HepG2 (cell line): ENCODE measurements around the gene PSMD3. TPM values are rescaled to one million over a fixed set of nuclear protein-coding genes. Genes with fewer than 3 reads are reported as not detected.

Experiments
- ATRX ChIP-seq: sonication (generic); formaldehyde crosslinking; IDR thresholded peaks from 2 replicates; pipeline ENCODE4 v1.4.0; 2020; ENCODE audit warnings: missing genetic modification reagents, borderline replicate concordance
- CEBPB ChIP-seq: IDR thresholded peaks from 2 replicates; pipeline ENCODE4 v1.6.1; 2011; ENCODE audit warnings: low read depth, low read length, improper control_type of control experiment, borderline replicate concordance
- CHD2 ChIP-seq: IDR thresholded peaks from 2 replicates; pipeline ENCODE4 v1.6.1; 2011; ENCODE audit warnings: low read depth, low read length, improper control_type of control experiment
- DPF2 ChIP-seq: sonication (generic); formaldehyde crosslinking; IDR thresholded peaks from 2 replicates; pipeline ENCODE4 v1.4.0; 2020; ENCODE audit warnings: mild to moderate bottlenecking, low read depth, missing genetic modification reagents, borderline replicate concordance
- DR1 ChIP-seq: sonication (generic); formaldehyde crosslinking; IDR thresholded peaks from 2 replicates; pipeline ENCODE4 v1.8.0; 2021; ENCODE audit warnings: mild to moderate bottlenecking, missing genetic modification reagents, inconsistent platforms
- GATA4 ChIP-seq: sonication (generic); IDR thresholded peaks from 2 replicates; pipeline ENCODE4 v1.6.1; 2016; ENCODE audit warnings: antibody characterized with exemption, low read depth, borderline replicate concordance
- JUNB ChIP-seq: sonication (generic); formaldehyde crosslinking; IDR thresholded peaks from 2 replicates; pipeline ENCODE4 v1.8.0; 2022; ENCODE audit warnings: missing genetic modification reagents, mild to moderate bottlenecking, borderline replicate concordance
- PLRG1 ChIP-seq: fragments of 450-650 bp; conservative IDR thresholded peaks from 2 replicates; pipeline ENCODE4 v1.6.1; 2016
- POGZ ChIP-seq: sonication (generic); formaldehyde crosslinking; IDR thresholded peaks from 2 replicates; pipeline ENCODE4 v1.4.0; 2020; ENCODE audit warnings: mild to moderate bottlenecking, missing genetic modification reagents
- RCOR2 ChIP-seq: IDR thresholded peaks from 2 replicates; pipeline ENCODE4 v1.6.1; 2016; ENCODE audit warnings: missing biosample characterization, missing genetic modification reagents
- RNF2 ChIP-seq: fragments of 450-650 bp; conservative IDR thresholded peaks from 2 replicates; pipeline ENCODE4 v1.6.1; 2016; ENCODE audit warnings: low read depth
- RORA ChIP-seq: sonication (generic); formaldehyde crosslinking; IDR thresholded peaks from 2 replicates; pipeline ENCODE4 v1.5.0; 2020; ENCODE audit warnings: mild to moderate bottlenecking, missing genetic modification reagents, moderate library complexity
- SAFB2 ChIP-seq: sonication (generic); formaldehyde crosslinking; IDR thresholded peaks from 2 replicates; pipeline ENCODE4 v1.5.1; 2020; ENCODE audit warnings: missing genetic modification reagents, low read depth, mild to moderate bottlenecking, borderline replicate concordance
- SMAD9 ChIP-seq: sonication (generic); formaldehyde crosslinking; IDR thresholded peaks from 2 replicates; pipeline ENCODE4 v1.5.1; 2020; ENCODE audit warnings: mild to moderate bottlenecking, missing genetic modification reagents
- TMF1 ChIP-seq: sonication (generic); formaldehyde crosslinking; IDR thresholded peaks from 2 replicates; pipeline ENCODE4 v1.8.1; 2022; ENCODE audit warnings: low read depth, missing genetic modification reagents
- ZNF564 ChIP-seq: sonication (generic); formaldehyde crosslinking; IDR thresholded peaks from 2 replicates; pipeline ENCODE4 v1.8.1; 2023; ENCODE audit warnings: mild to moderate bottlenecking, missing genetic modification reagents
- ZNF879 ChIP-seq: sonication (generic); formaldehyde crosslinking; IDR thresholded peaks from 2 replicates; pipeline ENCODE4 v1.8.1; 2023; ENCODE audit warnings: missing genetic modification reagents
- polyA plus RNA-seq, 8 experiments: library from polyadenylated mRNA; depleted of rRNA in 3 of 8; stranded (reverse) in 7 of 8; unstranded in 1 of 8; fragments of >200 nt; fragmentation: Illumina TruSeq in 4 of 8; extraction: Trizol in 4 of 8; gene quantifications; 2 replicates each; pipeline versions ENCODE4 v1.2.1 to v1.2.3, GENCODE V29; 2011 to 2016; ENCODE audit warnings: low read depth in 4 of 8, missing spikeins in 1 of 8, mixed read lengths in 1 of 8; ENCODE audit not compliant: insufficient read depth in 1 of 8
- total RNA-seq, 5 experiments: library from RNA; depleted of rRNA; stranded (reverse); fragments of >200 nt; fragmentation: Illumina TruSeq; extraction: Trizol; gene quantifications; 2 replicates each; pipeline ENCODE4 v1.2.3, GENCODE V29; 2016; ENCODE audit warnings: low read depth in 1 of 5
- TF ChIP-seq, protein P1 (sequence below): sonication (generic); formaldehyde crosslinking; IDR thresholded peaks from 2 replicates; pipeline ENCODE4 v1.4.0; 2020; ENCODE audit warnings: missing genetic modification reagents
- TF ChIP-seq, protein P2 (sequence below): sonication (generic); formaldehyde crosslinking; IDR thresholded peaks from 2 replicates; pipeline ENCODE4 v1.8.0; 2022; ENCODE audit warnings: missing genetic modification reagents, mild to moderate bottlenecking, inconsistent platforms, borderline replicate concordance
- TF ChIP-seq, protein P3 (sequence below): sonication (generic); formaldehyde crosslinking; IDR thresholded peaks from 2 replicates; pipeline ENCODE4 v1.5.0; 2020; ENCODE audit warnings: missing genetic modification reagents
- TF ChIP-seq, protein P4 (sequence below): sonication (generic); formaldehyde crosslinking; IDR thresholded peaks from 2 replicates; pipeline ENCODE4 v1.4.0; 2020; ENCODE audit warnings: mild to moderate bottlenecking, missing genetic modification reagents
- TF ChIP-seq, protein P5 (sequence below): sonication (generic); formaldehyde crosslinking; conservative IDR thresholded peaks from 2 replicates; pipeline ENCODE4 v1.8.0; 2022; ENCODE audit warnings: missing genetic modification reagents

PSMD3 gene
- total and polyA plus RNA-seq, 2 of the 13 experiments (the other 11 are each of a cell fraction or from before 2014, with no cell fraction given) = 97.4 to 146 TPM

DNA sequence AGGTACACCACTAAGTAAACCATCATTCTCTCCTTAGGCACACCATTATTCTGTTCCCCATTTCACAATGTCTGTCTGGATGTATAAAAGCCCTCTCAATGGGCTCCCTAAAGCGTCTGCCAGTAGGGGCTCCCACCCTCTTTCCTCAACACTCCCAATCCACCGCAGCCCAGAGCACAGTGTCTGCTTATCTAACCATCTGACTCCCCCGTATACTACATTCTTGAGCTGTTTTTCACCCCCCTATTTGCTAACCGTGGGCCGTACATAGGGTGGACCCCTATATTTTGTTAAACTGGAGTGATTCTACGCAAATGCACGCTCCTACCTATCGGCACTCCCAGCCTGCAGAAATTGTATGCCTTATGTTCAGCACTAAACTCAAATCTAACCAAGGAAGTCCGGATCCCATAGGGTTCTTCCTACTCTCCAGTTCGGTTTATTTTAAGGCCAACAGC is 685 bp upstream of the PSMD3 start (continued):
- TF ChIP-seq, protein P1, sequence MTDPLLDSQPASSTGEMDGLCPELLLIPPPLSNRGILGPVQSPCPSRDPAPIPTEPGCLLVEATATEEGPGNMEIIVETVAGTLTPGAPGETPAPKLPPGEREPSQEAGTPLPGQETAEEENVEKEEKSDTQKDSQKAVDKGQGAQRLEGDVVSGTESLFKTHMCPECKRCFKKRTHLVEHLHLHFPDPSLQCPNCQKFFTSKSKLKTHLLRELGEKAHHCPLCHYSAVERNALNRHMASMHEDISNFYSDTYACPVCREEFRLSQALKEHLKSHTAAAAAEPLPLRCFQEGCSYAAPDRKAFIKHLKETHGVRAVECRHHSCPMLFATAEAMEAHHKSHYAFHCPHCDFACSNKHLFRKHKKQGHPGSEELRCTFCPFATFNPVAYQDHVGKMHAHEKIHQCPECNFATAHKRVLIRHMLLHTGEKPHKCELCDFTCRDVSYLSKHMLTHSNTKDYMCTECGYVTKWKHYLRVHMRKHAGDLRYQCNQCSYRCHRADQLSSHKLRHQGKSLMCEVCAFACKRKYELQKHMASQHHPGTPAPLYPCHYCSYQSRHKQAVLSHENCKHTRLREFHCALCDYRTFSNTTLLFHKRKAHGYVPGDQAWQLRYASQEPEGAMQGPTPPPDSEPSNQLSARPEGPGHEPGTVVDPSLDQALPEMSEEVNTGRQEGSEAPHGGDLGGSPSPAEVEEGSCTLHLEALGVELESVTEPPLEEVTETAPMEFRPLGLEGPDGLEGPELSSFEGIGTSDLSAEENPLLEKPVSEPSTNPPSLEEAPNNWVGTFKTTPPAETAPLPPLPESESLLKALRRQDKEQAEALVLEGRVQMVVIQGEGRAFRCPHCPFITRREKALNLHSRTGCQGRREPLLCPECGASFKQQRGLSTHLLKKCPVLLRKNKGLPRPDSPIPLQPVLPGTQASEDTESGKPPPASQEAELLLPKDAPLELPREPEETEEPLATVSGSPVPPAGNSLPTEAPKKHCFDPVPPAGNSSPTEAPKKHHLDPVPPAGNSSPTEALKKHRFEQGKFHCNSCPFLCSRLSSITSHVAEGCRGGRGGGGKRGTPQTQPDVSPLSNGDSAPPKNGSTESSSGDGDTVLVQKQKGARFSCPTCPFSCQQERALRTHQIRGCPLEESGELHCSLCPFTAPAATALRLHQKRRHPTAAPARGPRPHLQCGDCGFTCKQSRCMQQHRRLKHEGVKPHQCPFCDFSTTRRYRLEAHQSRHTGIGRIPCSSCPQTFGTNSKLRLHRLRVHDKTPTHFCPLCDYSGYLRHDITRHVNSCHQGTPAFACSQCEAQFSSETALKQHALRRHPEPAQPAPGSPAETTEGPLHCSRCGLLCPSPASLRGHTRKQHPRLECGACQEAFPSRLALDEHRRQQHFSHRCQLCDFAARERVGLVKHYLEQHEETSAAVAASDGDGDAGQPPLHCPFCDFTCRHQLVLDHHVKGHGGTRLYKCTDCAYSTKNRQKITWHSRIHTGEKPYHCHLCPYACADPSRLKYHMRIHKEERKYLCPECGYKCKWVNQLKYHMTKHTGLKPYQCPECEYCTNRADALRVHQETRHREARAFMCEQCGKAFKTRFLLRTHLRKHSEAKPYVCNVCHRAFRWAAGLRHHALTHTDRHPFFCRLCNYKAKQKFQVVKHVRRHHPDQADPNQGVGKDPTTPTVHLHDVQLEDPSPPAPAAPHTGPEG = no peak
- TF ChIP-seq, protein P2, sequence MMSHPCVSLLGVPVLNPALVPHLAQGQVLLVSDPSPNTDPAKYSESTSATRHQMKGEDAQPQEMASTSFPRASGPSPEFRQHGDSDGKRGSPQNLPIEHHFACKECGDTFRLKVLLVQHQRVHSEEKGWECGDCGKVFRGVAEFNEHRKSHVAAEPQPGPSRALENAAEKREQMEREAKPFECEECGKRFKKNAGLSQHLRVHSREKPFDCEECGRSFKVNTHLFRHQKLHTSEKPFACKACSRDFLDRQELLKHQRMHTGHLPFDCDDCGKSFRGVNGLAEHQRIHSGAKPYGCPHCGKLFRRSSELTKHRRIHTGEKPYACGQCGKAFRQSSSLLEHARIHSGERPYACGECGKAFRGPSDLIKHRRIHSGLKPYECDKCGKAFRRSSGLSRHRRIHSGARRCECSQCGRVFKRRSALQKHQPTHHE (CRISPR knock-in tag) = no peak
- no peak for TF ChIP-seq TMF1 (CRISPR knock-in tag)
- TF ChIP-seq ZNF564 = no peak
- no peak for TF ChIP-seq GATA4
- 0 out of 2 replicates have a peak, but pooled peaks have one; percentile 26 for TF ChIP-seq CEBPB
- TF ChIP-seq RORA (CRISPR knock-in tag) = 0 out of 2 replicates have a peak, but pooled peaks have one; percentile 54
- no peak for TF ChIP-seq ATRX (CRISPR knock-in tag)
- TF ChIP-seq RCOR2 (CRISPR knock-in tag) = no peak
- TF ChIP-seq DPF2 (CRISPR knock-in tag) = no peak
- TF ChIP-seq DR1 (CRISPR knock-in tag) = no peak
- TF ChIP-seq PLRG1 = no peak
- TF ChIP-seq SMAD9 (CRISPR knock-in tag) = 0 out of 2 replicates have a peak, but pooled peaks have one; percentile 50
- 0 out of 2 replicates have a peak, but pooled peaks have one; percentile 4 for TF ChIP-seq ZNF879 (CRISPR knock-in tag)
- no peak for TF ChIP-seq JUNB
- TF ChIP-seq, protein P3, sequence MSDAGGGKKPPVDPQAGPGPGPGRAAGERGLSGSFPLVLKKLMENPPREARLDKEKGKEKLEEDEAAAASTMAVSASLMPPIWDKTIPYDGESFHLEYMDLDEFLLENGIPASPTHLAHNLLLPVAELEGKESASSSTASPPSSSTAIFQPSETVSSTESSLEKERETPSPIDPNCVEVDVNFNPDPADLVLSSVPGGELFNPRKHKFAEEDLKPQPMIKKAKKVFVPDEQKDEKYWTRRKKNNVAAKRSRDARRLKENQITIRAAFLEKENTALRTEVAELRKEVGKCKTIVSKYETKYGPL = no peak; the same call in 1 of the 2 replicates
- TF ChIP-seq SAFB2 (CRISPR knock-in tag) = no peak
- TF ChIP-seq, protein P4, sequence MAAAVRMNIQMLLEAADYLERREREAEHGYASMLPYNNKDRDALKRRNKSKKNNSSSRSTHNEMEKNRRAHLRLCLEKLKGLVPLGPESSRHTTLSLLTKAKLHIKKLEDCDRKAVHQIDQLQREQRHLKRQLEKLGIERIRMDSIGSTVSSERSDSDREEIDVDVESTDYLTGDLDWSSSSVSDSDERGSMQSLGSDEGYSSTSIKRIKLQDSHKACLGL (CRISPR knock-in tag) = no peak
- no peak for TF ChIP-seq CHD2
- TF ChIP-seq RNF2 = no peak
- TF ChIP-seq POGZ (CRISPR knock-in tag) = no peak
- TF ChIP-seq, protein P5, sequence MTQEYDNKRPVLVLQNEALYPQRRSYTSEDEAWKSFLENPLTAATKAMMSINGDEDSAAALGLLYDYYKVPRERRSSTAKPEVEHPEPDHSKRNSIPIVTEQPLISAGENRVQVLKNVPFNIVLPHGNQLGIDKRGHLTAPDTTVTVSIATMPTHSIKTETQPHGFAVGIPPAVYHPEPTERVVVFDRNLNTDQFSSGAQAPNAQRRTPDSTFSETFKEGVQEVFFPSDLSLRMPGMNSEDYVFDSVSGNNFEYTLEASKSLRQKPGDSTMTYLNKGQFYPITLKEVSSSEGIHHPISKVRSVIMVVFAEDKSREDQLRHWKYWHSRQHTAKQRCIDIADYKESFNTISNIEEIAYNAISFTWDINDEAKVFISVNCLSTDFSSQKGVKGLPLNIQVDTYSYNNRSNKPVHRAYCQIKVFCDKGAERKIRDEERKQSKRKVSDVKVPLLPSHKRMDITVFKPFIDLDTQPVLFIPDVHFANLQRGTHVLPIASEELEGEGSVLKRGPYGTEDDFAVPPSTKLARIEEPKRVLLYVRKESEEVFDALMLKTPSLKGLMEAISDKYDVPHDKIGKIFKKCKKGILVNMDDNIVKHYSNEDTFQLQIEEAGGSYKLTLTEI (CRISPR knock-in tag) = no peak
